SU-DHL-6 (cell line): Measurements from ENCODE around the gene OSBPL10.

Source experiments
- EZH2phosphoT487 ChIP-seq: fragments of 200-600 bp; sonication (generic), shearing (Covaris generic); conservative IDR thresholded peaks from 2 replicates; pipeline ENCODE4 v1.6.1; 2018; ENCODE audit warnings: mild to moderate bottlenecking, antibody characterized with exemption, low read length, moderate library complexity, mixed read lengths
- TF ChIP-seq, protein P1 (sequence below): fragments of 200-600 bp; sonication (generic); IDR thresholded peaks from one replicate; pipeline ENCODE4 v1.5.1; 2017; ENCODE audit warnings: antibody characterized with exemption, mild to moderate bottlenecking, low read length, moderate library complexity; ENCODE audit not compliant: insufficient read depth, poor library complexity, severe bottlenecking

DNA sequence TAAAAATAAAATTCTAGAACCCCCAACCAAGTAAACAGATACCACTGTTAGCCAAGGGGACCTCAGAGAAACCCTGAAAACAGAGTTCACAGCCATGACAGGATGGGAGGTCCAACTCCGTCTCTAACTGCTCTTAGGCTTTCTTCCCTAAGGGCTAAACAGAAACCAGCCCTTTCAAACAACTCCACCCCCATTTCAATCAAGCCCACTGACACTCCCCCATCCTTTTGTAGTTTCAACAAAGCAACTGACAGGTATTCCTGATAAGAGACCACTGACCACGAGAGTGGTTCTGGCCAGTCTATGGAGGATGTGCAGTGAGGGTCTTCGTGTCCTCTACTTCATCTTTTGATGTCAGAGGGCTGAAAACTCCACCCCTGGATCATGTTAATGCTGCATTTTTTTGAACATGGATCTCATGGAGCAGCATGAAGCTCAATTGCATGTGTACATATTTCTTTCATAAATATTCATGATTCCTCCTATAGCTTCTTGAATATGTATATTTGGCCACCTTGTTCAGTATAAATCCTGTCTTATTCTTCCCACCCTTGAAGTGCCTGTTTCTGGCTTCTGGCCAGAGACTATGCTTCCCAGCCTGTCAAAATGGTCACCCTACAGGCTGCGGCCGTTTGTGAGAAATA lies 222.6 kb downstream of the OSBPL10 start:
- TF ChIP-seq, protein P1, sequence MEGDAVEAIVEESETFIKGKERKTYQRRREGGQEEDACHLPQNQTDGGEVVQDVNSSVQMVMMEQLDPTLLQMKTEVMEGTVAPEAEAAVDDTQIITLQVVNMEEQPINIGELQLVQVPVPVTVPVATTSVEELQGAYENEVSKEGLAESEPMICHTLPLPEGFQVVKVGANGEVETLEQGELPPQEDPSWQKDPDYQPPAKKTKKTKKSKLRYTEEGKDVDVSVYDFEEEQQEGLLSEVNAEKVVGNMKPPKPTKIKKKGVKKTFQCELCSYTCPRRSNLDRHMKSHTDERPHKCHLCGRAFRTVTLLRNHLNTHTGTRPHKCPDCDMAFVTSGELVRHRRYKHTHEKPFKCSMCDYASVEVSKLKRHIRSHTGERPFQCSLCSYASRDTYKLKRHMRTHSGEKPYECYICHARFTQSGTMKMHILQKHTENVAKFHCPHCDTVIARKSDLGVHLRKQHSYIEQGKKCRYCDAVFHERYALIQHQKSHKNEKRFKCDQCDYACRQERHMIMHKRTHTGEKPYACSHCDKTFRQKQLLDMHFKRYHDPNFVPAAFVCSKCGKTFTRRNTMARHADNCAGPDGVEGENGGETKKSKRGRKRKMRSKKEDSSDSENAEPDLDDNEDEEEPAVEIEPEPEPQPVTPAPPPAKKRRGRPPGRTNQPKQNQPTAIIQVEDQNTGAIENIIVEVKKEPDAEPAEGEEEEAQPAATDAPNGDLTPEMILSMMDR: no peak
- TF ChIP-seq EZH2phosphoT487: no peak
